Omental fat pad (tissue), 4 donors: ENCODE measurements around the gene PCTP. TPM values are rescaled to one million over a fixed set of nuclear protein-coding genes. Genes with fewer than 3 reads are reported as not detected.

Experiments used
- ATAC-seq: fragments of 150-250 bp; one replicate; pipeline ENCODE4 v1.9.1; 2016; ENCODE audit warnings: mild to moderate bottlenecking, moderate library complexity; ENCODE audit not compliant: low FRiP score
- DNase-seq: peaks from one replicate; pipeline ENCODE4 v3.0.0-alpha.2; 2019; ENCODE audit warnings: low spot score
- total RNA-seq, 4 donors: library from RNA; depleted of rRNA; stranded (reverse); fragments of >200 nt; gene quantifications; one replicate each; pipeline ENCODE4 v1.1.0, GENCODE V29; 2016
- TF ChIP-seq, protein P1 (sequence below), 3 donors: fragments of 450-650 bp; IDR thresholded peaks; one replicate each; pipeline ENCODE4 v1.5.1; 2016 to 2017; ENCODE audit warnings: antibody characterized with exemption in 3 of 3, mild to moderate bottlenecking in 3 of 3, moderate library complexity in 2 of 3

PCTP gene
- total RNA-seq, 4 donors from 2014 or later = 16.0 to 41.9 (median 25.0) TPM

DNA sequence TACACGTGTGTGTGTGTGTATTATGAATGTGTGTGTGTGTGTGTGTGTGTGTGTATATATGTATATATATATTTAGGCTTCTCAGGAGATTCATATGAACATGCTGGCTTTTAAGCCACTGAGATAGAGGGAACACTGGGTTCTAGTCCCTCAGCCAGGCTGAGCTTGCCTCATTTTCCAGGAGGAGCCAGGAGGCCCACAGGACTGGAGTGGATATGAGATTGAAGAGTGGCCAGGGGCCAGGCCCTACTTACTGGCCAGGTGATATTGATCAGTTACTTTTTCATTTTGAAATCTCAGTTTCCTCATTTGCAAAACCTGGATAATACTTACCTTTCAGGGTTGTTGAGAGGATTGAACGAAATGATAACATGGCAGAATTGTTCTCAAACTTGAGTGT, 5.8 kb downstream of the PCTP start:
- ATAC-seq = no peak
- DNase-seq = no peak
- TF ChIP-seq, protein P1, sequence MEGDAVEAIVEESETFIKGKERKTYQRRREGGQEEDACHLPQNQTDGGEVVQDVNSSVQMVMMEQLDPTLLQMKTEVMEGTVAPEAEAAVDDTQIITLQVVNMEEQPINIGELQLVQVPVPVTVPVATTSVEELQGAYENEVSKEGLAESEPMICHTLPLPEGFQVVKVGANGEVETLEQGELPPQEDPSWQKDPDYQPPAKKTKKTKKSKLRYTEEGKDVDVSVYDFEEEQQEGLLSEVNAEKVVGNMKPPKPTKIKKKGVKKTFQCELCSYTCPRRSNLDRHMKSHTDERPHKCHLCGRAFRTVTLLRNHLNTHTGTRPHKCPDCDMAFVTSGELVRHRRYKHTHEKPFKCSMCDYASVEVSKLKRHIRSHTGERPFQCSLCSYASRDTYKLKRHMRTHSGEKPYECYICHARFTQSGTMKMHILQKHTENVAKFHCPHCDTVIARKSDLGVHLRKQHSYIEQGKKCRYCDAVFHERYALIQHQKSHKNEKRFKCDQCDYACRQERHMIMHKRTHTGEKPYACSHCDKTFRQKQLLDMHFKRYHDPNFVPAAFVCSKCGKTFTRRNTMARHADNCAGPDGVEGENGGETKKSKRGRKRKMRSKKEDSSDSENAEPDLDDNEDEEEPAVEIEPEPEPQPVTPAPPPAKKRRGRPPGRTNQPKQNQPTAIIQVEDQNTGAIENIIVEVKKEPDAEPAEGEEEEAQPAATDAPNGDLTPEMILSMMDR (IDR thresholded peaks at IDR 0.05) = no peak

DNA sequence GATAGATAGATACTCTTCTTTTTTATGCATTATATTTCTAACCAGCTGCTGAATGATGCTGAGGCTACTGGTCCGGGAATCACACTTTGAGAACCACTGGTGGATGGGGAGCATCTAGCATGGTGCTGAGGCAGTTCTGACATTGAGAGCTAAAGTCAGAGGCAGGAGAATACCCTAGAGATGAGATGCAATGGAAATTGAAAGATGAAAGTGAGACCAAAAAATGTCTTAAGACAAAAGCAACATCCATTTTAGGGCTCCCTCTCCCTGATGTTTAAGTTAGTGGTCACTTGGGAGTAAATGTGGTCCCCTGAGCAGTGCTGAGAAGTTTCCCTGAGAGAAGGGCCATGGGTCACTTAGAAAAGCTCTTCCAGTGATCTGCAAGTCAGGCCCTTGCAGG, 6.8 kb downstream of the PCTP start:
- DNase-seq (no peak), ATAC-seq (no peak)
- TF ChIP-seq, protein P1 (IDR thresholded peaks at IDR 0.05) = no peak

DNA sequence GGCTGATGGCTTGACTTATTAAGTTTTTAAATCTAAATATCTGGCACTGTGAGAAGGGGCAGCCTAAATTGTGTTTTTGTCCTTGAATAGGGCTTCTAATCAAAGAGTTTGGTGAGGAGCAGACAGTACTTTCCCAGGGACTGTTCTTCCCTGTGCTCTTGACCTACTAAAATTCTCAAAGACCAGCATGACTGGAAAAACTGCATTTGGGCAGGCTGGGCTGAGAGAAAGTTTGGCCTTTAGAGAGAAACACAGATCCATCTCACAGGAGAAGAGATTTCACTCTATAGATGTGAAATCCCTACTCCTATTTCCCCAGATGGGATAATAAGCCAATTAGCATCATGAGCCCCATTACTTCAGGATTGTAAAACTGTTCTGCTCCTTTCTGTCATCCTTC, 7.3 kb downstream of the PCTP start:
- TF ChIP-seq, protein P1 (IDR thresholded peaks at IDR 0.05) = no peak
- ATAC-seq = no peak

DNA sequence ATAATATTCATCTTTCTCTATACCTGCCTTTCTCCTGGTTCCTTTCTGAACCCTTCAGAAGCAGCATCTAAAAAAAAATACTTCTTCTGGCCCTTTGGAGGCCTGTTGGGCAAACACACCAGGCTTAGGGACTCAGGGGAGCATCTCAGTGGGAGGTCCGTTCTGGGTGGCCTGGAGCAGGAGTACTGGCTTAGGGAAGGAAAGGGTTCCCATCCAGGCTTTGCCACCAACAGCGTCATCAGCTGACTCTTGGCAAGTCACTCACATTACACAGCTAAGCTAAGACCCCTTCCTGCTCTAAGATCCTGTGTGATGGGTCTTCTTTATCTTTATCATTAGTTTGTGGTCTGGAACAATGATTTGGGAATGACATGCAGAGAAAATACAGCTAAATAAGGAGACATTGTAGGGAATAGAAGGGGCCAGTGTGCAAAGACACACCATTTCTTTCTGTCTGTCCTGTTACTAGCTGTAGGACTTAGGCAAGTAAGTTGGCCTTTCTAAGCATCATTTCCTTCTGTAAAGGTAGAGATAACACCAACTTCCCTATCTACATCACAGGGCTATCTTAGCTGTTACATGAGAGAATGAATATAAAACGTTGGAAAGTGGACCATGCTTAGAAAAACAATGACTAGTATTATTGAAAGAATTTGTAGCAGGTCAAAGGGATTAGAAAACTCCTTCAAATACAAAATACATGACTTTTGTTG, 9.9 kb downstream of the PCTP start:
- ATAC-seq = no peak
- DNase-seq = no peak

More for the DNA sequence above, 7.3 kb downstream of the PCTP start:
- DNase-seq = no peak

DNA sequence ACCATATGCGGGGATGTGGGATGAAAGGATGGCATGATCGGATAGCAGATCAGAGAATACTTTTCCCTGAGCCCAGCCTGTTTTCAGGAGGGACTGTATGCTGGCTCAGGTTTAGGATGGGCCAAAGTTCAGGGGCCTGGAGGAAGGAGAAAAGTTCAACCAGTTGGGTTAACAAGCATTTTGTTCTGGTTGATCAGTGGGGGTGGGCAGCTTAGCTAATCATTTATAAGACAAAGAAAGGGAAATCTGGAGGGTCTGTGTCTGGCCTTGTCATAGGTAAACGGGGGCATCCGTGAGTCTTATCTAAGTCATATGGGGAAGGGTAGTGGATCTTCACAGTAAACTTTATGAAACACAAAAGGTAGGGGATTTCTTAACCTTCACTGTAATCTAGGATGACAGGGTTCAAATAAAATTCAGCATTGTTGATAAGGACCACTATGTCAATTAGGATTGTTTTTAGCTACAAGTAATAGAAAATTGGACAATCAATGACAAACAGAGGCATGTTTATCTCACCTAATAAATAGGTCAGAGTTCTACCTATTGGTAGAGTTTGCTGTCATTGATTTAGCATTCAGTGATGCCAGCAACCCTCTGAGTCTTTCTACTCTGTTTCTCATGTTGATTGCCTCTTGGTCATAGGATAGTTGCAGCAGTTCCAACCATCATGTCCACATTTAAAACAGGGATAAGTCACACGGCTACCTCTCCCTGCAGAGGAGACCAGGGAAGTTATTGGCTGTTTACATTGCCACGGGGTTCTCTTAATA, 11.4 kb downstream of the PCTP start:
- no peak for DNase-seq
- ATAC-seq = no peak
- TF ChIP-seq, protein P1 (IDR thresholded peaks at IDR 0.05) = no peak

More for the DNA sequence above, 9.9 kb downstream of the PCTP start:
- TF ChIP-seq, protein P1 (IDR thresholded peaks at IDR 0.05) = no peak

DNA sequence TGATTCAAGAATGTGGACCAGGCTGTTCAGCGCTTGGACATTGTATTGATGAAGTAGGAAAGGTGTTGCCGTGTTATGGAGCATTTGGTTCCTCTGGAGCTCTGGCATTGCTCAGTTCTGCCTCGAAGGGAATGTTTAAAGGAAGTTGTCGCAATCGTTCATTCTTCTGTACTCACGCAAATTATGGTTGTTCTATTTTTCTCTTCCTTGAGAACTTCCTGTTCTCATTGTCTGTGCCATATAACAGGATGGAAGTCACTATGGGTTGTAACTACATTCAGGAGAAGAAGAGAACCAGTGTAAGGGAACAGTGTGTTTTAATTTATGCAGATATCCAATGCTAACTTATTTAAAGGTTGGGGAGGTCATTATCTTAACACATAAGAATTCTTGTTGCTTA, 13.0 kb downstream of the PCTP start:
- TF ChIP-seq, protein P1 (IDR thresholded peaks at IDR 0.05) = no peak
- DNase-seq (no peak), ATAC-seq (no peak)
